Measurements from ENCODE around the gene TGFBR1. TPM values are rescaled to one million over a fixed set of nuclear protein-coding genes. Genes with fewer than 3 reads are reported as not detected.
"Not testable (repeated sequence)": the region's sequence is repeated elsewhere in the genome, so short reads cannot be mapped to it uniquely, and the experiment has no call there.

Gene TGFBR1
- total RNA-seq, 1 experiment from 2014 or later: 17.9 TPM

DNA sequence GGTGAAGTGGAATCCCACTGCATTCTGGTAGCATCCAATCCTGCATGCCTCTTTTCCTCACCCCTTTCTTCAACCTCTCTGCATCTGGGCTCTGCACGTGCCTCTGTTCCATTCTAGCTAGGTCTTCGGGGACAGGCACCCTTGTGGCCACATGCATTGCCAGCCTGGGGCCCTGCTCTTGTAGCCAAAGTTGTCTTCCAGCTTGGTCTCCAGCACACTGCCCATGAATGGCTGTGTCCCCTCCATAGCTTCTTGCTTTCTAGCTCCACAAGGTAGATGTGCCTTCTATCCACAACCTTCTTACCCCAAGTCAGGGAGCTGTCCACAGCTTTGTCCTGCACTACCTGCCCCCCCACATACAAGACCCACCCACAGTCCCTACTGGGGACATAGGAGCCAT lies 84.3 kb downstream of the TGFBR1 start:
- H3K4me3 ChIP-seq (ENCODE audit: low read length): no peak overlapping the region
- H3K36me3 ChIP-seq (ENCODE audit: insufficient read depth, low read length): no peaks in the 10 kb centered on the region
- H3K9ac ChIP-seq (ENCODE audit: low read length): no peak overlapping the region
- H3K27ac ChIP-seq (ENCODE audit: low read length): no peak overlapping the region
- no peaks in the 10 kb centered on the region for H3K9me2 ChIP-seq (replicated peaks; ENCODE audit: insufficient read depth, low read length)
- H4K20me1 ChIP-seq (ENCODE audit: insufficient read depth, low read depth, low read length): no peaks in the 10 kb centered on the region
- H3K27me3 ChIP-seq (ENCODE audit: low read length): no peaks in the 10 kb centered on the region
- no peak overlapping the region for H3K4me2 ChIP-seq (ENCODE audit: low read depth, low read length, poor library complexity, severe bottlenecking)
- no peak overlapping the region for H2AFZ ChIP-seq (ENCODE audit: low read length)
- no peaks in the 10 kb centered on the region for H3K79me2 ChIP-seq (ENCODE audit: low read length)
- no peaks in the 10 kb centered on the region for H3K9me3 ChIP-seq (ENCODE audit: low read length)
- H3K4me1 ChIP-seq (ENCODE audit: low read length): peaks cover 5% of the 10 kb centered on the region; the same call in 1 of the 2 replicates
- DNase-seq: no peak

DNA sequence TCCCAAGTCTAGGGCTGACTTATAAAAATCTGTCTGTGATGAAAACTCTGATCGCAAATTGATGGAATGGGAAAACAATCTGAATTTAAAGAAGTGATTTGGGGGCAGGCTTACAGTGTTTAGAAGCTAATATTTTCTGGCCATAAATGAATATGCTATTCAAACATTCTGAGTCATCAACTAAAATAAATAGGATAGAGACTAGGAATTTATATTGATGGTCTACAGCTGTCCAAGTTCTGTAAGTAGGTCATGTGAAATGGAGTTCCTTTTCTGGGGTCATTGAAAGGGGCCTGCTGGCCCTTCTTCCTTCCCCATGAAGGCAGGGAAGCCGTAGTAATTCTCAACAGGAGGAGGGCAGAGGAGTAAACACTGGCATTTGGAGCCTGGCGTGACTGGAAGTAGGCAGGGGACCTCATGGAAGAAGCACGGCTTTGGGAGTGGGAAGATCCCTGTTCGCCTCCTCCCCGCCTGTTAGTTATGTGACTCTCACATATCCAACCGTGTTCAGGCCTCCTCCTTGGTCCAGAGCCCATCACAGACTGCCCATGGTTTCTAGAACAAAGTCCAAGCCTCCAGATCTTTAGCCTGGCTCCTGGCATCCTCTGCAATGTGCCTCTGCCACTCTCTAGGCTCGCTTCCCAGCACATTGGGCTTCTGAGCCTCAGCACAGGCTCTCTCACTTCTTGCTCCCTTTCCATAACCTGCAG lies 85.1 kb downstream of the TGFBR1 start:
- H3K27ac ChIP-seq (ENCODE audit: low read length): no peak overlapping the region
- no peaks in the 10 kb centered on the region for H3K36me3 ChIP-seq (ENCODE audit: insufficient read depth, low read length)
- H3K9me3 ChIP-seq (ENCODE audit: low read length): no peaks in the 10 kb centered on the region
- no peak overlapping the region for H2AFZ ChIP-seq (ENCODE audit: low read length)
- H3K4me3 ChIP-seq (ENCODE audit: low read length): no peak overlapping the region
- no peaks in the 10 kb centered on the region for H4K20me1 ChIP-seq (ENCODE audit: insufficient read depth, low read depth, low read length)
- no peaks in the 10 kb centered on the region for H3K27me3 ChIP-seq (ENCODE audit: low read length)
- DNase-seq: no peak
- no peak overlapping the region for H3K9ac ChIP-seq (ENCODE audit: low read length)
- no peaks in the 10 kb centered on the region for H3K79me2 ChIP-seq (ENCODE audit: low read length)
- no peaks in the 10 kb centered on the region for H3K9me2 ChIP-seq (replicated peaks; ENCODE audit: insufficient read depth, low read length)
- H3K4me2 ChIP-seq (ENCODE audit: low read depth, low read length, poor library complexity, severe bottlenecking): no peak overlapping the region
- peaks cover 5% of the 10 kb centered on the region; the same call in 1 of the 2 replicates for H3K4me1 ChIP-seq (ENCODE audit: low read length)

DNA sequence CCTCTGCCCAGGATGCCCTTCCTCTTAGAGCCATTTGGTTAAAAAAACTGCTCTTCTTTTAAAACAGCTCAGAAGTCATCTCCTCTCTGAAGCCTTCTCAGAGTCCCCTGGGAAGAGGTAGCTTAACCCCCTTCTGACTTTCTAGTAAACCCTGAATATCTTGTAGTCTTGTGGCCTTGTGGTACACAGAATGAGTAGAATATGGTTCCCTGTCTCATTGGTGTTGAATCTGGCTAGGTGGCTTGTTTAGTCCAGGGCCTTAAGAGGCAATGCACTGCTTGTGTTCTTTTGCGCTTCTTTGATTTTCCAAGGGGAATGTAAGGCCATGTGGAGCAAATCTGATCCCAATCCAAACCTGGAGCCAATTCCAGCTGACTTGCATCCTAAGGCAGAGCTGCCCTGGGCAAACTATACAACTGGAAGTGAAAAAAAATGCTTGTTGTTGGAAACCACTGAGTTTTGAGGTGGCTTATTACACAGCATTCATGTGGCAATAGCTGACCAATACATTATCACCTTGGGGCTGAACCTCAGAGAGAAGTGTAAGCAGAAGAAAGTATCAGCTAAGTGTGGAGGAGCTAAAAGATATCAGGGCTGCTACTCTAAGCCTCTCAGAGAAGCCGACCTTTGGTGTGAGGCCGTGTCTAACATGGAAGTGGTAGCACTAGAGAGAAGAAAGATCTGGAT lies 85.8 kb downstream of the TGFBR1 start:
- no peaks in the 10 kb centered on the region for H4K20me1 ChIP-seq (ENCODE audit: insufficient read depth, low read depth, low read length)
- no peak overlapping the region for H3K27ac ChIP-seq (ENCODE audit: low read length)
- no peak overlapping the region for H3K9ac ChIP-seq (ENCODE audit: low read length)
- H3K9me3 ChIP-seq (ENCODE audit: low read length): no peaks in the 10 kb centered on the region
- H3K36me3 ChIP-seq (ENCODE audit: insufficient read depth, low read length): no peaks in the 10 kb centered on the region
- H2AFZ ChIP-seq (ENCODE audit: low read length): no peak overlapping the region
- no peaks in the 10 kb centered on the region for H3K27me3 ChIP-seq (ENCODE audit: low read length)
- H3K79me2 ChIP-seq (ENCODE audit: low read length): no peaks in the 10 kb centered on the region
- H3K4me2 ChIP-seq (ENCODE audit: low read depth, low read length, poor library complexity, severe bottlenecking): no peak overlapping the region
- no peaks in the 10 kb centered on the region for H3K9me2 ChIP-seq (replicated peaks; ENCODE audit: insufficient read depth, low read length)
- H3K4me1 ChIP-seq (ENCODE audit: low read length): peaks cover 5% of the 10 kb centered on the region; the same call in 1 of the 2 replicates
- DNase-seq: peak; percentile 55
- H3K4me3 ChIP-seq (ENCODE audit: low read length): no peak overlapping the region

DNA sequence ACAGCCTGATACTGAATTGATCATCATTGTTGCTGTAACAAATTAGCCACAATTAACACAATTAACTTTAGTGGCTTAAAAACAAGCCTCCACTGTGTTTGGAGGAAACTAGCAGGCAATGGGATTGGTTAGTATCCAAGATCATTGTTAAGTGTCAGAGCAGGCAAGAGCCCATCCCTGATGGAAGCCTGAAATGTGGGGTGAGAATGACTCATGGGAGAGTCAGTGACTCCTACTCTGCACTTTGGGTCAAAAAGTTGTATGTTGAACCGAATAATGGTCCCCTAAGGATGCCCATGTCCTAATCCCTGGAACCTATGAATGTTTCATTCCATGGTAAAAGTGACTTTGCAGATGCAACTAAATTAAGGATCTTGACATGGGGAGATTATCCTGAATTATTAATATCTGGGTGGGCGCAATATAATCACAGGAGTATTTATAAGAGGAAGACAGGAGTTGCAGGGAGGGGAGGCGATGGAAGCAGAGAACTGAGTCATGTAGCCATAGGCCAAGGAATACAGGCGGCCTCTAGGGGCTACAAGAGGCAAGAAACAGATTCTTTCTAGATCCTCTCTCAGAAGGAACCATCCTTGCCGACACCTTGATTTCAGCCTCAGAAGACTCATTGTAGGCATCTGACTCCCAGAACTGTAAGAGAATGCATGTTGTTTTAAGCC lies 88.0 kb downstream of the TGFBR1 start:
- no peak overlapping the region for H3K9ac ChIP-seq (ENCODE audit: low read length)
- H3K4me3 ChIP-seq (ENCODE audit: low read length): no peak overlapping the region
- no peaks in the 10 kb centered on the region for H3K4me1 ChIP-seq (ENCODE audit: low read length)
- no peak overlapping the region for H3K4me2 ChIP-seq (ENCODE audit: low read depth, low read length, poor library complexity, severe bottlenecking)
- H3K9me2 ChIP-seq (replicated peaks; ENCODE audit: insufficient read depth, low read length): no peaks in the 10 kb centered on the region
- no peaks in the 10 kb centered on the region for H3K9me3 ChIP-seq (ENCODE audit: low read length)
- no peaks in the 10 kb centered on the region for H3K27me3 ChIP-seq (ENCODE audit: low read length)
- H3K27ac ChIP-seq (ENCODE audit: low read length): no peak overlapping the region
- DNase-seq: no peak
- H3K36me3 ChIP-seq (ENCODE audit: insufficient read depth, low read length): no peaks in the 10 kb centered on the region
- H4K20me1 ChIP-seq (ENCODE audit: insufficient read depth, low read depth, low read length): no peaks in the 10 kb centered on the region
- H3K79me2 ChIP-seq (ENCODE audit: low read length): no peaks in the 10 kb centered on the region
- no peak overlapping the region for H2AFZ ChIP-seq (ENCODE audit: low read length)

DNA sequence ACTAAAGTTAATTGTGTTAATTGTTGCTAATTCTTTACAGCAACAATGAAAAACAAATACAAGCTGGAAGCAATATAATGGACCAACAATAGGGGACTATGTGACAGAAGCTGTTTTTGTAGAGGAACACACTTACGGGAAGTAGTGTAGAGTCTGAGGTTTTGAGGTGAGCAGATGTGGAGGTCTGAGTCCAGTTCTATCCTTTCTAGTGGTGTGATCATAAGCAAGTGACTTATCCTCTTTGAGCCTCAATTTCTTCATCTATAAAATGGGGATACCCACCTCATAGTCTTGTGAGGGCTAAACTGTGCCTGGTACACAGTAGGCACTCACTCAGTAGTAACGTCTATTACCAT lies 88.5 kb downstream of the TGFBR1 start:
- H3K4me3 ChIP-seq (ENCODE audit: low read length): no peak overlapping the region
- no peak overlapping the region for H3K4me2 ChIP-seq (ENCODE audit: low read depth, low read length, poor library complexity, severe bottlenecking)
- no peaks in the 10 kb centered on the region for H3K79me2 ChIP-seq (ENCODE audit: low read length)
- H2AFZ ChIP-seq (ENCODE audit: low read length): no peak overlapping the region
- H3K4me1 ChIP-seq (ENCODE audit: low read length): no peaks in the 10 kb centered on the region
- H4K20me1 ChIP-seq (ENCODE audit: insufficient read depth, low read depth, low read length): no peaks in the 10 kb centered on the region
- no peak for DNase-seq
- H3K27me3 ChIP-seq (ENCODE audit: low read length): no peaks in the 10 kb centered on the region
- no peak overlapping the region for H3K27ac ChIP-seq (ENCODE audit: low read length)
- H3K9me3 ChIP-seq (ENCODE audit: low read length): no peaks in the 10 kb centered on the region
- H3K9ac ChIP-seq (ENCODE audit: low read length): no peak overlapping the region
- no peaks in the 10 kb centered on the region for H3K36me3 ChIP-seq (ENCODE audit: insufficient read depth, low read length)
- no peaks in the 10 kb centered on the region for H3K9me2 ChIP-seq (replicated peaks; ENCODE audit: insufficient read depth, low read length)

DNA sequence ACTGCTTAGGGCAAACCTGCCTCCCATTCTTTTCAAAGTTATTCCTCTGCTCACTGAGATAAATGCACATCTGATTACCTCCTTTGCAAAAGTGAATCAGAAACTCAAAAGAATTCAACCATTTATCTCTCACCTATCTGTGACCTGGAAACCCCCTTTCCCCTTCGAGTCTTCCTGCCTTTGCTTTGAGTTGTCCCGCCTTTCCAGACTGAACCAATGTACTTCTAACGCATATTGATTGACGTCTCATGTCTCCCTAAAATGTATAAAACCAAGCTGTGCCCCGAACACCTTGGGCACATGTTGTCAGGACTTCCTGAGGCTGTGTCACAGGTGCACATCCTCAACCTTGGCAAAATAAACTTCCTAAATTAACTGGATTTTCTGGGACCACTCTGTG lies 91.6 kb downstream of the TGFBR1 start:
- H3K4me2 ChIP-seq (ENCODE audit: low read depth, low read length, poor library complexity, severe bottlenecking); H3K4me3 ChIP-seq (ENCODE audit: low read length); H4K20me1 ChIP-seq (ENCODE audit: insufficient read depth, low read depth, low read length); H3K27ac ChIP-seq (ENCODE audit: low read length); H3K9me3 ChIP-seq (ENCODE audit: low read length); DNase-seq; H3K4me1 ChIP-seq (ENCODE audit: low read length); H3K36me3 ChIP-seq (ENCODE audit: insufficient read depth, low read length); H2AFZ ChIP-seq (ENCODE audit: low read length); H3K9ac ChIP-seq (ENCODE audit: low read length); H3K27me3 ChIP-seq (ENCODE audit: low read length); H3K79me2 ChIP-seq (ENCODE audit: low read length); H3K9me2 ChIP-seq (replicated peaks; ENCODE audit: insufficient read depth, low read length): not testable (repeated sequence)

DNA sequence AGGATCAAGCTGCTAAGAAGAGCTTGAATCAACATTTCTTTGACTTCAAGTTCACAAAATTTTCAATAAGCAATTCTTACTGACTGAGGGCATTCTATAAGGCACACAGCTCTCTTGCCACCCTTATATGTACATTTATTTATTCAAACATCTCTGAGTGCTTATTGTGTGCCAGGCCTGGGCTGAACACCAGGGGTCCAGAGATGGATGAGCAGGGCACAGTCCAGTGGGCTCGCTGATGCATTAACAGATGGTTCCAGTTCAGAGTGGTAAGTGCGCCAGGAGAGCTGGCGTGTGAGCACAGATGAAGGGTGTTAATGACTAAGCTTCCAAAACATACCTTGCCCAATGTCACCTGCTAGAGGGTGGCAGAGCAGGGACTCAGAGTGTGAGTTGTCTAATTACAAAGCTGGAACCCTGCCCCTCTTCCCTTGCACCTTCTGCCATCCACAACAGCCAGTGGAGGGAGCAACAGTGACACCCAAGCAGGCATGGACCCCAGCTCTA lies 92.3 kb downstream of the TGFBR1 start:
- no peak overlapping the region for H3K4me2 ChIP-seq (ENCODE audit: low read depth, low read length, poor library complexity, severe bottlenecking)
- no peak overlapping the region for H3K27ac ChIP-seq (ENCODE audit: low read length)
- no peaks in the 10 kb centered on the region for H3K79me2 ChIP-seq (ENCODE audit: low read length)
- no peaks in the 10 kb centered on the region for H4K20me1 ChIP-seq (ENCODE audit: insufficient read depth, low read depth, low read length)
- H3K36me3 ChIP-seq (ENCODE audit: insufficient read depth, low read length): no peaks in the 10 kb centered on the region
- H3K9ac ChIP-seq (ENCODE audit: low read length): no peak overlapping the region
- H3K9me2 ChIP-seq (replicated peaks; ENCODE audit: insufficient read depth, low read length): no peaks in the 10 kb centered on the region
- H3K4me3 ChIP-seq (ENCODE audit: low read length): no peak overlapping the region
- no peak overlapping the region for H2AFZ ChIP-seq (ENCODE audit: low read length)
- no peaks in the 10 kb centered on the region for H3K4me1 ChIP-seq (ENCODE audit: low read length)
- H3K9me3 ChIP-seq (ENCODE audit: low read length): no peaks in the 10 kb centered on the region
- no peak for DNase-seq
- H3K27me3 ChIP-seq (ENCODE audit: low read length): no peaks in the 10 kb centered on the region

DNA sequence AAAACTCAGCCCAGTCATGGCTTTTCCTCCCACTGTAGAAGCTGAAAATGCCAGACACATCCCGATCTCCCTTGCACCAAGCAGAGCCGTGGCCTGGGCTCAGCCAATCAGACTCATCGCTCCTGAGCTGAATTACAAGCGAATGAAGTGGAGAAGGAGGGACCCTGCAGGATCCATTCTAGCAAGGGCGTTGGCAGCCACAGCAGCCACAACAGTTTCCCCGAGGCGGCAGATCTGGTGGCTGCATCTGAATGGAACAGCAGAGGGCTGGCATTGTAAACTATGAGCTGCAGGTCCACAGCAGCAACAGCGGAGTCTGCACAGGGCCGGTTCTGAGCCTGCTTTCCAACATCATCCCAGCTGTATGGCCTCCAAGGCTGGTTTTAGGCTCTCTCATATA lies 93.1 kb downstream of the TGFBR1 start:
- no peak overlapping the region for H3K4me3 ChIP-seq (ENCODE audit: low read length)
- no peaks in the 10 kb centered on the region for H4K20me1 ChIP-seq (ENCODE audit: insufficient read depth, low read depth, low read length)
- no peaks in the 10 kb centered on the region for H3K4me1 ChIP-seq (ENCODE audit: low read length)
- no peaks in the 10 kb centered on the region for H3K79me2 ChIP-seq (ENCODE audit: low read length)
- H3K27ac ChIP-seq (ENCODE audit: low read length): no peak overlapping the region
- H3K9ac ChIP-seq (ENCODE audit: low read length): no peak overlapping the region
- no peaks in the 10 kb centered on the region for H3K36me3 ChIP-seq (ENCODE audit: insufficient read depth, low read length)
- no peak for DNase-seq
- no peaks in the 10 kb centered on the region for H3K9me2 ChIP-seq (replicated peaks; ENCODE audit: insufficient read depth, low read length)
- H2AFZ ChIP-seq (ENCODE audit: low read length): no peak overlapping the region
- no peaks in the 10 kb centered on the region for H3K27me3 ChIP-seq (ENCODE audit: low read length)
- no peaks in the 10 kb centered on the region for H3K9me3 ChIP-seq (ENCODE audit: low read length)
- H3K4me2 ChIP-seq (ENCODE audit: low read depth, low read length, poor library complexity, severe bottlenecking): no peak overlapping the region
